HepG2 (cell line): ENCODE results near the gene PLCB2. TPM values are rescaled to one million over a fixed set of nuclear protein-coding genes. Genes with fewer than 3 reads are reported as not detected.

Experiments
- ATAC-seq: fragments of 200-7000 bp; cut with Tn5 transposase; 3 replicates; pipeline ENCODE4 v1.9.1; 2020; ENCODE audit warnings: mild to moderate bottlenecking, moderate library complexity
- BruUV-seq: library from RNA; stranded (reverse); fragments of 400-500 nt; replicated peaks from 2 replicates; lab custom pipeline; 2021; lab: Mats Ljungman, UMichigan
- CTCF ChIA-PET: fragments of 300-600 bp; formaldehyde crosslinking; extraction: SDS; loops from one replicate; lab custom pipeline; 2021; ENCODE audit warnings: low total read pairs, inconsistent platforms, low intra/inter-chr PET ratio; lab: Yijun Ruan, JAX
- POLR2A ChIA-PET: fragments of 350-600 bp; sonication (Branson Sonifier 250); formaldehyde crosslinking; loops from one replicate; lab custom pipeline; 2020; ENCODE audit warnings: antibody characterized with exemption, inconsistent platforms; lab: Yijun Ruan, JAX
- DNase-seq: peaks from one replicate; pipeline ENCODE4 v3.0.0-alpha.2; 2015; ENCODE audit warnings: low spot score
- FAIRE-seq: peaks from 3 replicates; lab custom pipeline; 2011; peaks lifted over from hg19 to GRCh38; lab: Jason Lieb, UNC
- H2AFZ ChIP-seq: one replicate; pipeline ENCODE4 v1.6.1; 2011; ENCODE audit warnings: low read length, inconsistent platforms
- H3K27ac ChIP-seq: fragments of 300-600 bp; 3 replicates; pipeline ENCODE4 v1.8.0; 2011; ENCODE audit warnings: mixed run types, mild to moderate bottlenecking, mixed read lengths, low read length, inconsistent platforms; ENCODE audit not compliant: insufficient read depth; ENCODE audit errors: extremely low read length
- H3K27me3 ChIP-seq, 2 experiments: fragments of 200-600 bp in 1 of 2; 2 replicates in 1 of 2; 3 replicates in 1 of 2; pipeline versions ENCODE4 v1.6.0 to v1.8.0; 2011; ENCODE audit warnings: low read length in 2 of 2, mild to moderate bottlenecking in 2 of 2, moderate library complexity in 2 of 2, inconsistent platforms in 1 of 2; ENCODE audit not compliant: insufficient read depth in 2 of 2, control insufficient read depth in 1 of 2
- H3K36me3 ChIP-seq, 2 experiments: fragments of 200-600 bp in 1 of 2; replicated peaks in 1 of 2; 2 replicates in 1 of 2; 3 replicates in 1 of 2; pipeline versions ENCODE4 v1.5.1 to v1.8.0; 2011; ENCODE audit warnings: low read length in 2 of 2, inconsistent platforms in 1 of 2; ENCODE audit not compliant: insufficient read depth in 2 of 2, control insufficient read depth in 1 of 2
- H3K4me1 ChIP-seq: 2 replicates; pipeline ENCODE4 v1.5.1; 2012; ENCODE audit warnings: low read length, inconsistent platforms; ENCODE audit not compliant: insufficient read depth
- H3K4me2 ChIP-seq: 2 replicates; pipeline ENCODE4 v1.6.0; 2011; ENCODE audit warnings: low read depth, low read length, inconsistent platforms
- H3K4me3 ChIP-seq, 3 experiments: fragments of 200-600 bp in 1 of 3; sonication (generic), shearing (Covaris generic) in 1 of 3; replicated peaks in 1 of 3; 2 replicates each; pipeline ENCODE4 v1.5.1; 2011 to 2016; ENCODE audit warnings: low read length in 3 of 3, inconsistent platforms in 2 of 3, low read depth in 2 of 3, mild to moderate bottlenecking in 2 of 3, control low read depth in 1 of 3, mixed read lengths in 1 of 3; ENCODE audit not compliant: insufficient read depth in 1 of 3
- H3K79me2 ChIP-seq: one replicate; pipeline ENCODE4 v1.6.1; 2011; ENCODE audit warnings: low read length, inconsistent platforms; ENCODE audit not compliant: insufficient read depth
- H3K9ac ChIP-seq: 2 replicates; pipeline ENCODE4 v1.6.0; 2011; ENCODE audit warnings: mild to moderate bottlenecking, low read depth, low read length, inconsistent platforms; ENCODE audit not compliant: insufficient read depth
- H3K9me3 ChIP-seq: 2 replicates; pipeline ENCODE4 v1.5.1; 2012; ENCODE audit warnings: mild to moderate bottlenecking, low read length
- H4K20me1 ChIP-seq: 2 replicates; pipeline ENCODE4 v1.6.0; 2011; ENCODE audit warnings: inconsistent platforms, mild to moderate bottlenecking, low read length, moderate library complexity; ENCODE audit not compliant: insufficient read depth
- ATM ChIP-seq: fragments of 450-650 bp; IDR thresholded peaks from 2 replicates; pipeline ENCODE4 v1.7.1; 2017; ENCODE audit warnings: mild to moderate bottlenecking, borderline replicate concordance
- KMT2B ChIP-seq: IDR thresholded peaks from 2 replicates; pipeline ENCODE4 v1.6.1; 2016; ENCODE audit warnings: missing genetic modification reagents, missing compliant biosample characterization
- NFIB ChIP-seq: sonication (generic); formaldehyde crosslinking; IDR thresholded peaks from 2 replicates; pipeline ENCODE4 v1.9.0; 2021; ENCODE audit warnings: missing genetic modification reagents, mild to moderate bottlenecking, borderline replicate concordance
- RARA ChIP-seq: IDR thresholded peaks from 2 replicates; pipeline ENCODE4 v1.6.1; 2016; ENCODE audit warnings: missing genetic modification reagents, missing compliant biosample characterization
- RBAK ChIP-seq: sonication (generic); formaldehyde crosslinking; IDR thresholded peaks from 2 replicates; pipeline ENCODE4 v1.5.1; 2020; ENCODE audit warnings: mild to moderate bottlenecking, missing genetic modification reagents
- TOE1 ChIP-seq: sonication (generic); formaldehyde crosslinking; IDR thresholded peaks from 2 replicates; pipeline ENCODE4 v1.4.0; 2020; ENCODE audit warnings: mild to moderate bottlenecking, missing genetic modification reagents
- YEATS4 ChIP-seq: sonication (generic); formaldehyde crosslinking; IDR thresholded peaks from 2 replicates; pipeline ENCODE4 v1.4.0; 2020; ENCODE audit warnings: missing genetic modification reagents, borderline replicate concordance
- ZBTB20 ChIP-seq: sonication (generic); formaldehyde crosslinking; IDR thresholded peaks from 2 replicates; pipeline ENCODE4 v1.8.1; 2023; ENCODE audit warnings: missing genetic modification reagents, low read depth, mild to moderate bottlenecking, borderline replicate concordance
- ZFY ChIP-seq: sonication (generic); formaldehyde crosslinking; IDR thresholded peaks from 2 replicates; pipeline ENCODE4 v1.4.0; 2020; ENCODE audit warnings: missing genetic modification reagents
- ZKSCAN1 ChIP-seq: fragments of 150-350 bp; IDR thresholded peaks from 2 replicates; pipeline ENCODE4 v1.6.1; 2014; ENCODE audit warnings: low read length
- ZMYM2 ChIP-seq: sonication (generic); formaldehyde crosslinking; IDR thresholded peaks from 2 replicates; pipeline ENCODE4 v1.8.0; 2022; ENCODE audit warnings: mild to moderate bottlenecking, missing genetic modification reagents
- ZNF232 ChIP-seq: sonication (generic); formaldehyde crosslinking; IDR thresholded peaks from 2 replicates; pipeline ENCODE4 v1.4.0; 2020; ENCODE audit warnings: missing genetic modification reagents, borderline replicate concordance
- ZNF33A ChIP-seq: sonication (generic); formaldehyde crosslinking; IDR thresholded peaks from 2 replicates; pipeline ENCODE4 v1.5.1; 2020; ENCODE audit warnings: missing genetic modification reagents, mild to moderate bottlenecking, moderate library complexity, borderline replicate concordance
- ZNF674 ChIP-seq: sonication (generic); formaldehyde crosslinking; IDR thresholded peaks from 2 replicates; pipeline ENCODE4 v1.5.0; 2020; ENCODE audit warnings: low read depth, mild to moderate bottlenecking, missing genetic modification reagents
- ZNF724P ChIP-seq: sonication (generic); formaldehyde crosslinking; IDR thresholded peaks from 2 replicates; pipeline ENCODE4 v1.8.0; 2022; ENCODE audit warnings: missing genetic modification reagents, borderline replicate concordance
- WGBS: methylation state at CpG from one replicate; pipeline ENCODE4 v1.1.6; 2017; ENCODE audit warnings: low lambda C conversion rate; 5-methylcytosine and 5-hydroxymethylcytosine counted together
- in situ Hi-C: cut with HindIII; loops from 2 replicates; pipeline ENCODE4 v1.10.0; 2017; ENCODE audit warnings: low pct_unique_long_range_greater_than_20kb; ENCODE audit not compliant: extremely low pct_ligation_motif_present
- intact Hi-C: fragments of 100-400 bp; cut with micrococcal nuclease; formaldehyde crosslinking; loops from one replicate; pipeline ENCODE4 v1.10.0; 2022; ENCODE audit not compliant: unreplicated experiment
- polyA plus RNA-seq, 8 experiments: library from polyadenylated mRNA; depleted of rRNA in 3 of 8; stranded (reverse) in 7 of 8; unstranded in 1 of 8; fragments of >200 nt; fragmentation: Illumina TruSeq in 4 of 8; extraction: Trizol in 4 of 8; gene quantifications; 2 replicates each; pipeline versions ENCODE4 v1.2.1 to v1.2.3, GENCODE V29; 2011 to 2016; ENCODE audit warnings: low read depth in 4 of 8, missing spikeins in 1 of 8, mixed read lengths in 1 of 8; ENCODE audit not compliant: insufficient read depth in 1 of 8
- total RNA-seq, 5 experiments: library from RNA; depleted of rRNA; stranded (reverse); fragments of >200 nt; fragmentation: Illumina TruSeq; extraction: Trizol; gene quantifications; 2 replicates each; pipeline ENCODE4 v1.2.3, GENCODE V29; 2016; ENCODE audit warnings: low read depth in 1 of 5
- TF ChIP-seq, protein P1 (sequence below): sonication (generic); formaldehyde crosslinking; IDR thresholded peaks from 2 replicates; pipeline ENCODE4 v1.4.0; 2020; ENCODE audit warnings: mild to moderate bottlenecking, missing genetic modification reagents
- TF ChIP-seq, protein P2 (sequence below): sonication (generic); formaldehyde crosslinking; IDR thresholded peaks from 2 replicates; pipeline ENCODE4 v1.5.1; 2020; ENCODE audit warnings: mild to moderate bottlenecking, missing genetic modification reagents
- TF ChIP-seq, protein P3 (sequence below): sonication (generic); formaldehyde crosslinking; IDR thresholded peaks from 2 replicates; pipeline ENCODE4 v1.4.0; 2020; ENCODE audit warnings: missing genetic modification reagents, borderline replicate concordance

The PLCB2 gene
- total and polyA plus RNA-seq, 2 of the 13 experiments (the other 11 are each of a cell fraction or from before 2014, with no cell fraction given) = 0.11 TPM; not detected in 1

DNA sequence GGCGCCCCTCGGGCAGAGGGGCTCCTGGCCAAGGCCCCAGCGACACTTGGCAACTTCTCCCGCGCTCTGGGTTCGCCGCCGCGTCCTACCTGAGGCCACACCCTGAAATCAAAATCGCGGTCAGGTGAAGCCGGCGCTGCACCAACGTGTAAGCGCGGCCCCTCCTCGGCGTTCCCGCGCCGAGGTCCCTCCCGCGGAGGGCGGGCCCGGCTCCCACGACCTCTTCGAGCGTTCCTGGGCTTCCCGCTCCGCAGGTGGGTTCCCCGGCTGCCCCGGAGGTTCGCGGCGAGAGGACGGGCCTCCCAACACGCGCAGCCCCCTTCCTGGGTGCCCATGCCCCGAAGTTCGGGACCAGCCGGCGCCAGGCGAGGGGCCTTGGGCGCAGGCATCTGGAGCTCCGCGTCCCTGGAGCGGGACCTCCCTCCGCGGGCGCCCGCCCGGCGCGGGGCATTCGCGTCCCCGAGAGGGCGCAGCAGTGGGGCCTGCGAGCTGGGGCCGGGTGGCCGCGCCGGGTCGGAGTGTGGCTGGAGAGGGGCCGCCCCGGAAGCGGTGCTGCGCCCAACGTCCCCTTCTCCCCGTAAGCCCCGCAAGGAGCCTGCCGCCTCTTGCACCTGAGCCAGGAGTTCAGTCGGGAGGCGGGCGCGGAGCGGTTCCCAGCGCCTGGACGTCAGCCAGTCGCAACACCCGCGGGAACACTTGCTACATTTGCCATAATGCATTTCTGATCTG lies 55.1 kb downstream of the PLCB2 start (continued):
- TF ChIP-seq ZBTB20 (CRISPR knock-in tag) (no peak), ZNF724P (CRISPR knock-in tag) (no peak), TOE1 (no peak), ZMYM2 (CRISPR knock-in tag) (no peak), ATM (no peak), ZFY (CRISPR knock-in tag) (0 out of 2 replicates have a peak, but pooled peaks have one; percentile 17), ZKSCAN1 (no peak), ZNF232 (no peak)
- TF ChIP-seq, protein P1, sequence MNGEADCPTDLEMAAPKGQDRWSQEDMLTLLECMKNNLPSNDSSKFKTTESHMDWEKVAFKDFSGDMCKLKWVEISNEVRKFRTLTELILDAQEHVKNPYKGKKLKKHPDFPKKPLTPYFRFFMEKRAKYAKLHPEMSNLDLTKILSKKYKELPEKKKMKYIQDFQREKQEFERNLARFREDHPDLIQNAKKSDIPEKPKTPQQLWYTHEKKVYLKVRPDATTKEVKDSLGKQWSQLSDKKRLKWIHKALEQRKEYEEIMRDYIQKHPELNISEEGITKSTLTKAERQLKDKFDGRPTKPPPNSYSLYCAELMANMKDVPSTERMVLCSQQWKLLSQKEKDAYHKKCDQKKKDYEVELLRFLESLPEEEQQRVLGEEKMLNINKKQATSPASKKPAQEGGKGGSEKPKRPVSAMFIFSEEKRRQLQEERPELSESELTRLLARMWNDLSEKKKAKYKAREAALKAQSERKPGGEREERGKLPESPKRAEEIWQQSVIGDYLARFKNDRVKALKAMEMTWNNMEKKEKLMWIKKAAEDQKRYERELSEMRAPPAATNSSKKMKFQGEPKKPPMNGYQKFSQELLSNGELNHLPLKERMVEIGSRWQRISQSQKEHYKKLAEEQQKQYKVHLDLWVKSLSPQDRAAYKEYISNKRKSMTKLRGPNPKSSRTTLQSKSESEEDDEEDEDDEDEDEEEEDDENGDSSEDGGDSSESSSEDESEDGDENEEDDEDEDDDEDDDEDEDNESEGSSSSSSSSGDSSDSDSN (CRISPR knock-in tag) = peak; percentile 57; the same call in 1 of the 2 replicates

DNA sequence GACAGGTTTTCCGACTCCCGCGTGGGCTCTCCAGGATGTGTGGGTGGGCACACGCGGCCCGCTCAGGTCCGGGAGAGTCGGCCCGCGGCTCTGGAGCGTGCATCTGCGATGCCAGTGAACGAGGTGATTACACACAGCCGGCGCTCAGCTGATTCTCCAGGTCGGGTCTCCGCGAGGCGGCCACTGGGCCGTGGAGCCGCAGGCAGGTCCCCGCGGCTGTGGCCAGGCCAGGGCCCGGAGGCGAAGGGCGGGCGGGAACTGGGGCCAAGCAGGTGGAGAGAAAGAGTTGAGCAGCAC lies 55.6 kb downstream of the PLCB2 start:
- ATAC-seq (no peak), DNase-seq (no peak), FAIRE-seq (no peak)
- Histone ChIP-seq H4K20me1 (no peaks in the 10 kb centered on the region), H3K4me1 (peaks cover 27% of the 10 kb centered on the region), H3K4me3 (no peak overlapping the region), H3K27me3 (peaks cover 1 to 66% of the 10 kb centered on the region in 2 experiments; a peak in 4 of 5 replicates), H3K4me2 (no peak overlapping the region), H3K9ac (no peak overlapping the region), H2AFZ (no peak overlapping the region), H3K27ac (no peak overlapping the region), H3K79me2 (no peaks in the 10 kb centered on the region), H3K9me3 (no peaks in the 10 kb centered on the region), H3K36me3 (no peaks in the 10 kb centered on the region)
- no CpG with 5 or more reads among the region's 27 CpGs for WGBS
- in situ Hi-C loops (no loop called here), intact Hi-C loops (no loop called here)
- ChIA-PET CTCF (interaction anchor here (1.6 kb wide), 1 partner anchor 23 kb away, joined by 5 read pairs; no protein-coding TSS in a partner anchor), POLR2A (no interaction called here)
- BruUV-seq = no TSS peak
- TF ChIP-seq, protein P2, sequence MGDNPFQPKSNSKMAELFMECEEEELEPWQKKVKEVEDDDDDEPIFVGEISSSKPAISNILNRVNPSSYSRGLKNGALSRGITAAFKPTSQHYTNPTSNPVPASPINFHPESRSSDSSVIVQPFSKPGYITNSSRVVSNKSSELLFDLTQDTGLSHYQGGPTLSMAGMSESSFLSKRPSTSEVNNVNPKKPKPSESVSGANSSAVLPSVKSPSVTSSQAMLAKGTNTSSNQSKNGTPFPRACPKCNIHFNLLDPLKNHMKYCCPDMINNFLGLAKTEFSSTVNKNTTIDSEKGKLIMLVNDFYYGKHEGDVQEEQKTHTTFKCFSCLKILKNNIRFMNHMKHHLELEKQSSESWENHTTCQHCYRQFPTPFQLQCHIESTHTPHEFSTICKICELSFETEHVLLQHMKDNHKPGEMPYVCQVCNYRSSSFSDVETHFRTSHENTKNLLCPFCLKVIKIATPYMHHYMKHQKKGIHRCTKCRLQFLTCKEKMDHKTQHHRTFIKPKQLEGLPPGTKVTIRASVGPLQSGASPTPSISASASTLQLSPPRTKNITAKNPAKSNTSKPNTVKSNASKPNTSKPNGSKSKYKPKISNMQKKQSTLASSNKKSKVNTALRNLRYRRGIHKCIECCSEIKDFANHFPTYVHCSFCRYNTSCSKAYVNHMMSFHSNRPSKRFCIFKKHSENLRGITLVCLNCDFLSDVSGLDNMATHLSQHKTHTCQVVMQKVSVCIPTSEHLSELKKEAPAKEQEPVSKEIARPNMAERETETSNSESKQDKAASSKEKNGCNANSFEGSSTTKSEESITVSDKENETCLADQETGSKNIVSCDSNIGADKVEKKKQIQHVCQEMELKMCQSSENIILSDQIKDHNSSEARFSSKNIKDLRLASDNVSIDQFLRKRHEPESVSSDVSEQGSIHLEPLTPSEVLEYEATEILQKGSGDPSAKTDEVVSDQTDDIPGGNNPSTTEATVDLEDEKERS (CRISPR knock-in tag) = no peak
- TF ChIP-seq NFIB (CRISPR knock-in tag) = no peak
- TF ChIP-seq RBAK (CRISPR knock-in tag) = no peak
- no peak for TF ChIP-seq ZNF33A (CRISPR knock-in tag)
- TF ChIP-seq KMT2B (CRISPR knock-in tag) = no peak
- TF ChIP-seq, protein P3, sequence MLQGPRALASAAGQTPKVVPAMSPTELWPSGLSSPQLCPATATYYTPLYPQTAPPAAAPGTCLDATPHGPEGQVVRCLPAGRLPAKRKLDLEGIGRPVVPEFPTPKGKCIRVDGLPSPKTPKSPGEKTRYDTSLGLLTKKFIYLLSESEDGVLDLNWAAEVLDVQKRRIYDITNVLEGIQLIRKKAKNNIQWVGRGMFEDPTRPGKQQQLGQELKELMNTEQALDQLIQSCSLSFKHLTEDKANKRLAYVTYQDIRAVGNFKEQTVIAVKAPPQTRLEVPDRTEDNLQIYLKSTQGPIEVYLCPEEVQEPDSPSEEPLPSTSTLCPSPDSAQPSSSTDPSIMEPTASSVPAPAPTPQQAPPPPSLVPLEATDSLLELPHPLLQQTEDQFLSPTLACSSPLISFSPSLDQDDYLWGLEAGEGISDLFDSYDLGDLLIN (CRISPR knock-in tag) = no peak
- TF ChIP-seq RARA (CRISPR knock-in tag) = no peak
- no peak for TF ChIP-seq YEATS4
- no peak for TF ChIP-seq ZNF674 (CRISPR knock-in tag)
